ENCODE data around the gene NSRP1.
"Not testable (repeated sequence)": the region's sequence is repeated elsewhere in the genome, so short reads cannot be mapped to it uniquely, and the experiment has no call there.

Gene NSRP1, protein sequence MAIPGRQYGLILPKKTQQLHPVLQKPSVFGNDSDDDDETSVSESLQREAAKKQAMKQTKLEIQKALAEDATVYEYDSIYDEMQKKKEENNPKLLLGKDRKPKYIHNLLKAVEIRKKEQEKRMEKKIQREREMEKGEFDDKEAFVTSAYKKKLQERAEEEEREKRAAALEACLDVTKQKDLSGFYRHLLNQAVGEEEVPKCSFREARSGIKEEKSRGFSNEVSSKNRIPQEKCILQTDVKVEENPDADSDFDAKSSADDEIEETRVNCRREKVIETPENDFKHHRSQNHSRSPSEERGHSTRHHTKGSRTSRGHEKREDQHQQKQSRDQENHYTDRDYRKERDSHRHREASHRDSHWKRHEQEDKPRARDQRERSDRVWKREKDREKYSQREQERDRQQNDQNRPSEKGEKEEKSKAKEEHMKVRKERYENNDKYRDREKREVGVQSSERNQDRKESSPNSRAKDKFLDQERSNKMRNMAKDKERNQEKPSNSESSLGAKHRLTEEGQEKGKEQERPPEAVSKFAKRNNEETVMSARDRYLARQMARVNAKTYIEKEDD

GRCh38 chr17:30116661-30117551, at the start of gene NSRP1:
Gene NSRP1 (plus strand): TSS chr17:30116816. CDS start chr17:30116844, 28 bp downstream.
- peak; percentile 93 to 94 for DNase-seq

- DNase-seq = no peak
Measured at GRCh38 chr17:30068465-30068864, 48.2 kb upstream of the NSRP1 start.

DNA sequence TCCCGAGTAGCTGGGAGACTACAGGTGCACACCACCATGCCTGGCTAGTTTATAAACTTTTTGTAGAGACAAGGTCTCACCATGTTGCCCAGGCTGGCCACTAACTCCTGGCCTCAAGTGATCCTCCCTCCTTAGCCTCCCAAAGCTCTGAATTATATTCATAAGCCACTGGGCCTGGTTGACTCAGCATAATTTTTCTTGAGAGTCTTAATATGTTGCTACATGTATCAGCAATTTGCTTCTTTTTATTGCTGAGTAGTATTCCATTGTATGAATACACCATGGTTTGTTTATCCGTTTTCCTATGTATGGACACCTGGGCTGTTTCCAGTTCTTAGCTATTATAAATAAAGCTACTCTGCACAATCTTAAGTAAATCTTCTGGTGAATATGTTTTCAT, 42.4 kb upstream of the NSRP1 start:
- no peak for DNase-seq

DNA sequence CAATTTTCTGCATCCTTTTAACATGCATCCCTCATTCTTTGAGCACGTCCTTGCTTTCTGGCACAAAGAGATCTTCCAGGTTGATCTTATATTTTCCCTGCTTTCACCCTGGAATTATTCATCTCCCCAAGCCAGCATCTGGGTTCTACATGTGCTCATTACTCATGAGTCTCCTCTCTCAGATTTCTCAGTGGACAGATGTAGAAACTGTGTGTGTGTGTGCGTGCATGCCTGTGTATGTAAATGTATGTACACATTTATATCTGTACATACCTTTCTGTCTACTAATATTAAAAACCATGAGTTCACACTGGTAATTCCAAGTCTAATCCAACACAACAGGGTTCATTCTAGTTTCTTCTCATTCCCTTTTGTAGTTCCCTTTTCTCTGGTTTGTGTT, 41.9 kb upstream of the NSRP1 start:
- DNase-seq = no peak

- no peak for DNase-seq
Measured at GRCh38 chr17:30082773-30083172, 33.8 kb upstream of the NSRP1 start.

DNA sequence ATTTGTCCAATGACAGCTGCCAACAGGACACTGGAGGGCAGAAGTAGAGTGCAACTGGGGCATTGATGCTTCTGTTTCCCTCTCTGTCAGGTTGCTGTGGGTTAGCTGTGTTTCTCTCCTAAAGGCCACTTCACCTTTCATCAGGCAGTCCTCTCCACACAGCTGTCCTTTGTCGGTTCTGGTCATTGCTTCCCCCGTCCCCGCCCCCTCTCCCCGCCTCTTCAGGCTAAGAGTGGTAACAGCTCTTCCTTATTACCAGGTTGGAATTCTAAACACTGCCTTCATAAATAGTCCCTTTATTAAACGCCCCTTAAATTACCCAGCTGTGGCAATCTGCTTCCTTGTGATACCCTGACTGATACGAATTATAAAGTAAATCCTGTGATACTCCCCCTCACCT, 31.8 kb upstream of the NSRP1 start:
- no peak for DNase-seq

GRCh38 chr17:30086896-30087295, 29.7 kb upstream of the NSRP1 start:
- DNase-seq = no peak

GRCh38 chr17:30087431-30087830, 29.2 kb upstream of the NSRP1 start:
- DNase-seq = not testable (repeated sequence)

DNA sequence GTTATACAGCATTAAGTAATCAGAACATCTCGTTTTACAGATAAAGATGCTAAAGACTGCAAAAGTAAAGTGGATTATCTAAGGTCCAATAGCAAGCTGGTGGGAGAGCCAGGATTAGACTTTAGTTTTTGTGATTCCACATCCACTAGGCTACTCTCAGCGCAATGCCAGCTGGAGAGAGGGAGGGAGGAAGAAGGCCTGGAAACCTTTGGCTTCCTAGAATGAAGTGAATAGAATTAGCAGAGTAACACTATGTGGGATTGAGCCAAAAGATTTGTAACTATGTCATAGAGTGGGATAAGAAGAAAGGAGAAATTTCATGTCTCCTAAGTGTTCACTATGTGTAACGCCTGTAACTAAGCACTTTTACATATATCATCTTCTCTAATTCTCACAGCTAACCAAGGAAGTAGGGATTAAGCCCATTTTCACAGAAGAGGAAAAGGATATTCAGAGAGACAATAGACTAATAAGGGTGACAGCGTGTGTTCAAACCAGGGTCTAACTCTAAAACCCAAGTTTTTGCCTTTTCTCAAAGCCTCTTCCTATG, 25.4 kb upstream of the NSRP1 start:
- DNase-seq = no peak

- no peak for DNase-seq
Measured at GRCh38 chr17:30091771-30092170, 24.8 kb upstream of the NSRP1 start.

DNA sequence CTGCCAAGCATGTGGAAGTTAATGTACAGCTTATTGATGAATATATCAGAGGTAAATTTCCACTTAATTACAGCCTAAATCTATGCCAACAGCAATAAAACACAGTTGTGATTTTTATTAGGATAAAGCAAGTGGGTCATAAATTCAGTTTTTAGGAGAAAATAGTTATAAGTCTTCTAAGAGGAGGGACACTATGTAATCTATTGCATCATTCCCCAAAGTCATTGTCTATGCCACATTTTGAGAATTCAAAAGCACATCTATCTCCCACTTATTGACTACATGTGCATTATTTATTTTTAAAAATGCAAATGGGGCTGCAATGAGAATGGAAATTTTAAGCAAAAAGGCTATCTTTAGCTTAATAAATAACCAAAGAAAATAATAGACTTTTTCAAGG, 23.7 kb upstream of the NSRP1 start:
- no peak for DNase-seq

- peak; percentile 30 to 70 for DNase-seq
Measured at GRCh38 chr17:30093463-30094147, 23.0 kb upstream of the NSRP1 start.

DNA sequence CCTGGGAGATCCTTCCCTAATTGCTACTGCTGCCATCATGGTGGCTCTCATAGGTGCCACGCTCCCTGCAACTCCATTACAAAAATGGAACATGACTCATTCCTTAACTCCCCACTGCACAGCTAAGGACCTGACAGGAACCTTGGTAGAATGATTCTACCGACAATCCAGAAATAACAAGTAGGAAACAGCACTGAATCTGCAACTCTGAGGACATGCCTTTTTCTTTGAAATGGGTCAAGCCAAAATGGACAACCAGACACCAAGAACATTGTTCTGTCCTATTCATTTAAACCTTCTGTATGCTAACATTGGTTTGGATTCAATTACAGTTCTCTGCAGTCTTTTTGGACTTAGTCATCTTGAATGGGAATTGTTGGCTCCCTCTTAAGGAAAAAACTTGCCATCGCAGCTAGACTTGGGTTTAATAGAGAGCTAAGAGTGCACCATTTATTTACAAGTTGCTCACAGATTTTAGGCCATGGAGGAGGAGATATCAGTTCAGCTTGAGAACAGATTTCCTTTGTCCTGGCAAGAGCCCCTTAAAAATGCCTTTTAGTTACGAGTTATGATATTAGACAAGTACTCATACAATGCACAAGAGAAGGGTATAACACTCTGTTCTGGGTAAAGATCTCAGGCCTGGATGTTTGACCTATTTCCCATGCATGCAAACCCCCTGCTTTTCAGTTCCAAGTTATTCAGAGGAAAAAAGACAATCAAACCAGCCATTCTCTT, 20.9 kb upstream of the NSRP1 start:
- peak in 1 of 2 donors; percentile 17 for DNase-seq

DNA sequence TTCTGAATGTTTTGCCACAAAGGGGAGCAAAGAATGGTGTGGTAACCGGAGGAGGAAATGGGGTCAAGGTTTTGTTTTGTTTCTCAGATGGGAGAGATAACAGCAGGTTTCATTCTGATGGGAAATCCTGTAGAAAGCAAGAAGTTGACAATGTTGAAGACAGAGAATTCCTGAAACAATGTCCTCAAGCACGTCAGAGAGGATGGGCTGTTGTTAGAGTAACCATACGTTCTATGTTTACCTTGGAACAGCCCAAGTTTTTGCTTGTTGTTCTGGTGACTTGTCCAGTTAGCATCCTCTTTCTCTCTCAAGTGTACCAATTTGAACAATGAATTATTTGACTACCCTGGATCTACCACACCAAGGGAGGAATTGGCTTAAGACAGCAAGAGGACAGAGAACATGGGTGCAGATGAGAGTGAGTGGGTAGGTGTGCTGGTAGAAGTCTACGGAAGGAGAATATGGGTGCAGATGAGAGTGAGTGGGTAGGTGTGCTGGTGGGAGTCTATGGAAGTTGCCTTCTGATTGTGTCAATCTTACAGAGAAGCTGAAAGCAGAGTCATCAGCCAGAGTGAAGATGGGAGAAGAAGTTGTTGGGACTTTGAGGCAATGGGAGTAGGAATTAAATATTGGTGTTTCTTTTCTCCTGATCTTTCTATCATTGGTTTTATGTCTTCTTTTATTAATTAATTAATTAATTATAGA, 14.8 kb upstream of the NSRP1 start:
- no peak for DNase-seq

DNA sequence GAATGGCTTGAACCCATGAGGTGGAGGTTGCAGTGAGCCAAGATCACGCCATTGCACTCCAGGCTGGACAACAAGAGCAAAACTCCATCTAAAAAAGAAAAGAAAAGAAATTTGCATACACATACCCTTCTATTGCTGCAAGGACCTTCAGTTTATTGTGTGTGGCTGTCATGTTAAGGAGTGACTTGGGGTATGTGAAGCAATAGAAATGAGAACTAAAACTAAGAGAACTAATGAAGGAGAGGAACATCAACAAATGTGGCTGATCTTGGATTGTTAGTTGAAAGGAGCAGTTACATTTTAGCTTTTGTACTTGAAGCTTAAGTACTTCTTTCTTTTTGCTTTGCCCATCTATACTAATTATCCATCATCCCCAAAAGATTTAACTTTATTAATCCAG, 12.7 kb upstream of the NSRP1 start:
- DNase-seq = no peak

- DNase-seq = peak; percentile 77 to 84
Measured at GRCh38 chr17:30104575-30105339, 11.9 kb upstream of the NSRP1 start.

GRCh38 chr17:30112794-30113193, 3.8 kb upstream of the NSRP1 start:
- no peak for DNase-seq

- no peak for DNase-seq
Measured at GRCh38 chr17:30113213-30113612, 3.4 kb upstream of the NSRP1 start.

DNA sequence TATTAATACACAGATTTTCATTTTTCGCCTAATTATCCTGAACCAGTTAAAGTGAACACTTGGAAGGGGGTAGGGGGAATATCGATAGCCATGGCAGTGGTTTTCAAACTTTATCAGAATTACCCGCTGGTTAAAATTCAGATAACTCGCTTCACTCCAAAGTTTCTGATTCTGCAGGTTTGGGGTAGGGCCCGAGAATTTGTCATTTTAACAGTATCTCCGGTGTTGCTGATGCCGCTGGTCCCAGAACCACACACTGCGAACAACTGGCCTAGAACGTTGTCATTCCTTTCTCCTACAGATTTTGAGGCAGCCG, 313 bp upstream of the NSRP1 start:
- DNase-seq = no peak

- DNase-seq = no peak
Measured at GRCh38 chr17:30117675-30118081, 1.1 kb downstream of the NSRP1 start.

- DNase-seq = not testable (repeated sequence)
Measured at GRCh38 chr17:30118635-30119034, 2.0 kb downstream of the NSRP1 start.

Data from CD4-positive, alpha-beta T cell treated with Interleukin-1 beta for 1 hour (primary cell).